Prostate gland (tissue), 2 donors: ENCODE results near the gene ADGRD1. TPM values are rescaled to one million over a fixed set of nuclear protein-coding genes. Genes with fewer than 3 reads are reported as not detected.

Source experiments
- DNase-seq: peaks from one replicate; pipeline ENCODE4 v3.0.0-alpha.2; 2019; ENCODE audit warnings: low spot score
- H3K27ac ChIP-seq, 2 donors: fragments of 200-600 bp; sonication (generic); 2 replicates each; pipeline ENCODE4 v1.5.1; 2017 to 2019
- H3K27me3 ChIP-seq: fragments of 200-600 bp; sonication (generic); replicated peaks from 2 replicates; pipeline ENCODE4 v1.5.1; 2019; ENCODE audit not compliant: insufficient read depth
- H3K36me3 ChIP-seq, 2 donors: fragments of 200-600 bp; sonication (generic); 1 replicate in 1 of 2; 2 replicates in 1 of 2; pipeline versions ENCODE4 v1.5.1 to v1.8.1; 2017 to 2019
- H3K4me1 ChIP-seq: fragments of 200-600 bp; sonication (generic); replicated peaks from 2 replicates; pipeline ENCODE4 v1.5.1; 2019
- H3K4me3 ChIP-seq, 2 donors: fragments of 200-600 bp; sonication (generic); 2 replicates each; pipeline ENCODE4 v1.5.1; 2017 to 2019
- H3K9me3 ChIP-seq: fragments of 200-600 bp; sonication (generic); 2 replicates; pipeline ENCODE4 v1.5.1; 2017
- POLR2A ChIP-seq: fragments of 450-650 bp; IDR thresholded peaks from one replicate; pipeline ENCODE4 v1.6.1; 2016; ENCODE audit warnings: antibody characterized with exemption, mild to moderate bottlenecking
- POLR2AphosphoS5 ChIP-seq: sonication (generic); formaldehyde crosslinking; IDR thresholded peaks from one replicate; pipeline ENCODE4 v1.6.1; 2017; ENCODE audit warnings: antibody characterized with exemption
- WGBS: methylation state at CpG from one replicate; pipeline ENCODE4 v1.1.5; 2018; 5-methylcytosine and 5-hydroxymethylcytosine counted together
- intact Hi-C: fragments of 100-400 bp; cut with DNase I; formaldehyde crosslinking; loops from one replicate; pipeline ENCODE4 v1.14.2; 2022
- total RNA-seq, 2 donors: library from RNA; depleted of rRNA; stranded (reverse); fragments of >200 nt; gene quantifications; one replicate each; pipeline ENCODE4 v1.1.0, GENCODE V29; 2016
- TF ChIP-seq, protein P1 (sequence below), 4 experiments: fragments of 200-600 bp in 2 of 4; fragments of 450-650 bp in 2 of 4; sonication (generic) in 2 of 4; IDR thresholded peaks; 1 replicate in 3 of 4; 2 replicates in 1 of 4; pipeline ENCODE4 v1.5.1; 2016 to 2019; ENCODE audit warnings: antibody characterized with exemption in 4 of 4, mild to moderate bottlenecking in 2 of 4, moderate library complexity in 2 of 4

ADGRD1 gene
- total RNA-seq, 2 donors from 2014 or later, result 4.3 to 20.9 TPM

- no peak for DNase-seq
- no peak overlapping the region for H3K4me3 ChIP-seq
- H3K27ac ChIP-seq, result no peak overlapping the region
- H3K27me3 ChIP-seq, result no peaks in the 10 kb centered on the region
- 77% methylated on average over 2 of the region's 2 CpGs for WGBS
- intact Hi-C loops, result no loop called here
- H3K9me3 ChIP-seq, result no peaks in the 10 kb centered on the region
- H3K36me3 ChIP-seq, result no peaks in the 10 kb centered on the region
- no peaks in the 10 kb centered on the region for H3K4me1 ChIP-seq
- TF ChIP-seq POLR2AphosphoS5, result no peak
- TF ChIP-seq POLR2A, result no peak
- TF ChIP-seq, protein P1, sequence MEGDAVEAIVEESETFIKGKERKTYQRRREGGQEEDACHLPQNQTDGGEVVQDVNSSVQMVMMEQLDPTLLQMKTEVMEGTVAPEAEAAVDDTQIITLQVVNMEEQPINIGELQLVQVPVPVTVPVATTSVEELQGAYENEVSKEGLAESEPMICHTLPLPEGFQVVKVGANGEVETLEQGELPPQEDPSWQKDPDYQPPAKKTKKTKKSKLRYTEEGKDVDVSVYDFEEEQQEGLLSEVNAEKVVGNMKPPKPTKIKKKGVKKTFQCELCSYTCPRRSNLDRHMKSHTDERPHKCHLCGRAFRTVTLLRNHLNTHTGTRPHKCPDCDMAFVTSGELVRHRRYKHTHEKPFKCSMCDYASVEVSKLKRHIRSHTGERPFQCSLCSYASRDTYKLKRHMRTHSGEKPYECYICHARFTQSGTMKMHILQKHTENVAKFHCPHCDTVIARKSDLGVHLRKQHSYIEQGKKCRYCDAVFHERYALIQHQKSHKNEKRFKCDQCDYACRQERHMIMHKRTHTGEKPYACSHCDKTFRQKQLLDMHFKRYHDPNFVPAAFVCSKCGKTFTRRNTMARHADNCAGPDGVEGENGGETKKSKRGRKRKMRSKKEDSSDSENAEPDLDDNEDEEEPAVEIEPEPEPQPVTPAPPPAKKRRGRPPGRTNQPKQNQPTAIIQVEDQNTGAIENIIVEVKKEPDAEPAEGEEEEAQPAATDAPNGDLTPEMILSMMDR (IDR thresholded peaks at IDR 0.05), result no peak
These were observed 6.6 kb upstream of the ADGRD1 start for GRCh38 chr12:130947028-130947613.

- Histone ChIP-seq H3K4me1 (no peaks in the 10 kb centered on the region), H3K9me3 (no peaks in the 10 kb centered on the region), H3K36me3 (no peaks in the 10 kb centered on the region), H3K4me3 (no peak overlapping the region), H3K27me3 (no peaks in the 10 kb centered on the region), H3K27ac (no peak overlapping the region)
- TF ChIP-seq, protein P1 (IDR thresholded peaks at IDR 0.05), result no peak
- no peak for TF ChIP-seq POLR2A
- no peak for TF ChIP-seq POLR2AphosphoS5
- intact Hi-C loops, result no loop called here
- DNase-seq, result no peak
- WGBS, result 23% methylated on average over 10 of the region's 10 CpGs
These were observed 5.6 kb upstream of the ADGRD1 start for GRCh38 chr12:130948136-130948535.

GRCh38 chr12:130948751-130949150 lies 5.0 kb upstream of the ADGRD1 start:
- Histone ChIP-seq H3K27ac (no peak overlapping the region), H3K27me3 (no peaks in the 10 kb centered on the region), H3K4me1 (no peaks in the 10 kb centered on the region), H3K4me3 (no peak overlapping the region), H3K9me3 (no peaks in the 10 kb centered on the region), H3K36me3 (no peaks in the 10 kb centered on the region)
- TF ChIP-seq POLR2A (no peak), POLR2AphosphoS5 (no peak)
- TF ChIP-seq, protein P1 (IDR thresholded peaks at IDR 0.05), result no peak
- WGBS, result 64% methylated on average over 10 of the region's 10 CpGs
- intact Hi-C loops, result no loop called here
- no peak for DNase-seq

DNA sequence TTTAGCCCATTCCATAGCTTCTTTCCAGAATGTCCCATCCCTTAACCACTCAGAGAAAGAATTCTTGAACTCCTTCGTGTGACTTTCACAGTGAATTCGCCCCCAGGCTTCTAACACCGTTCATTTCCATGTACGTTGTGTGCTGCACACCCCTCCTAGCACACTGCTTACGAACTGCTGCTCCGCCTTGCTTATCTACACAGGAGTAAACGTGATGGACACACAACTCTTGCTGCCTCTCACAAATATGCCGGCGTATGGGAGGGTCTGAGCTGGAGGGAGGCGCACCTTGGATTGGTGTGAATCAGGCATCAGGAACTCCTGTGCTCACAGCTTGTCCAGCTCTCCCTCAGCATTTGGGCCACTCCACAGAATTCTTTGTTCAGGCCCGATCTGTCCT lies 3.9 kb upstream of the ADGRD1 start:
- Histone ChIP-seq H3K27me3 (peaks cover 3% of the 10 kb centered on the region), H3K9me3 (no peaks in the 10 kb centered on the region), H3K27ac (no peak overlapping the region), H3K4me3 (no peak overlapping the region), H3K4me1 (no peaks in the 10 kb centered on the region), H3K36me3 (no peaks in the 10 kb centered on the region)
- 81% methylated on average over 11 of the region's 11 CpGs for WGBS
- intact Hi-C loops, result loop anchor here (5.0 kb wide), 1 partner anchor 33 kb away; no protein-coding TSS in a partner anchor
- DNase-seq, result no peak
- TF ChIP-seq, protein P1 (IDR thresholded peaks at IDR 0.05), result no peak
- TF ChIP-seq POLR2AphosphoS5 (no peak), POLR2A (no peak)

DNA sequence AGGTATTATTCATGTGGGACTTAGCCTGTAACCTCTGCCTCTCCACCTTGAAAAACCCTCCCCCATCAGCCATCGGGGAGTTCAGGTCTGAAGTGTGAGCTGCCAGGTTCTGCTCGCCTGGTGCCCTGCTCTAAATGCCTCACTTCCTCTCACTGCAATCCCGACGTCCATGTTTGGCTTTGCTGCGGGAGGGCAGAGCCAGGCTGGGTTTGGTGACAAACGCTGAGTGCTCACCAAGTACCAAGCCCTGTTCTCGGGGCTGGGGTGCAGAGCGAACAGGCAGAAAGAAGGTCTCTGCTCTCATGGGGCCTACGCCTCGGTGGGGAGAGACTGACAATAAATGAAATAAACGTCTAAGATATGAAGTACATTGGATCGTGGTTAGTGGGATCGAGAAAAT lies 2.1 kb upstream of the ADGRD1 start:
- peaks cover 3% of the 10 kb centered on the region for H3K27me3 ChIP-seq
- H3K4me3 ChIP-seq, result no peak overlapping the region
- no peaks in the 10 kb centered on the region for H3K9me3 ChIP-seq
- intact Hi-C loops, result loop anchor here (5.0 kb wide), 1 partner anchor 34 kb away; no protein-coding TSS in a partner anchor
- DNase-seq, result no peak
- 79% methylated on average over 13 of the region's 13 CpGs for WGBS
- TF ChIP-seq, protein P1 (IDR thresholded peaks at IDR 0.05), result no peak
- no peak for TF ChIP-seq POLR2A
- TF ChIP-seq POLR2AphosphoS5, result no peak
- H3K4me1 ChIP-seq, result no peaks in the 10 kb centered on the region
- no peaks in the 10 kb centered on the region for H3K36me3 ChIP-seq
- no peak overlapping the region for H3K27ac ChIP-seq
